NK-92 treated with Interleukin-12 subunit alpha and Interleukin-12 subunit beta, amount 100 ng/mL, for 24 hours (cell line): ENCODE measurements around the gene CNPY1.

Experiments
- DNase-seq: peaks from one replicate; lab custom pipeline; 2025; lab: John Stamatoyannopoulos, UW

The CNPY1 gene

DNA sequence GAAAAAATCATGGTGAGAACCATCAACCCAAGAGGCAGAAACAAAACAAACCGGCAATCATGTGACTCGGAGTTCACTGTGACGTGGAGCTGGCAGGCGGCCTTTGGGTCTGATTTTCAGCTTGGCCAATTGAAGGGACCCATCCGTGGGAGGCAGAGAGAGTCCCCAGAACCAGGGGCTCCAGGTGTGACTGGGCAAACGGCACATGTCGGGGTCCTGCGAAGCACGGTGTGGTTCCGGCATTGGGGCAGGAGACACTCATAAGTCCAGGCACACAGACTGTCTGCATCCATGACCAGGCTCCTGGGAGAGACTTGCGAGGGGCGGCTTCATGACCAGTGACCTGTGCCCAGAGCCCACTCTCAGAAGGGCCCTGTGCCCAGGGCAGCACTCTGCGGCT is 12.6 kb upstream of the CNPY1 start:
- no peak for DNase-seq

DNA sequence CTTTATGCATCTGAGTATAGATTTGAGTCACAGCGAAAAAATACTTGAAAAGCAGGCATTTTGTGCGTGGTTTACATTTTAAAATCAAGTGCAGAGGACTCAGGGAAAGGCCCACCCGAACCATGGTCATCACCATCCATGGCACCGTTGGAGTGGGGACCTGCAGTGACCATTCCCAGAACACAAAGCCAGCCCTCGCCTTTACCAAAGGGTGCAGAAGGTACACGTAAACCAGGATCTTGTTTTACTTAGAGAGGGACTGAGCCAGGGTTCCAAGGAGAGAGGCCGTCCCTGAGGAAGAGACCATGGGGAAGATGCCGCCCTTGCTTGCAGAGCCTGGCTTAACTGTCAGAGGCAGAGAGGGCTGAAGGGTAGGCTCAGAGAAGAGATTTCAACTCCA is 12.0 kb upstream of the CNPY1 start:
- no peak for DNase-seq

- DNase-seq = no peak
Observed at GRCh38 chr7:155557778-155558177, 11.4 kb upstream of the CNPY1 start.

DNA sequence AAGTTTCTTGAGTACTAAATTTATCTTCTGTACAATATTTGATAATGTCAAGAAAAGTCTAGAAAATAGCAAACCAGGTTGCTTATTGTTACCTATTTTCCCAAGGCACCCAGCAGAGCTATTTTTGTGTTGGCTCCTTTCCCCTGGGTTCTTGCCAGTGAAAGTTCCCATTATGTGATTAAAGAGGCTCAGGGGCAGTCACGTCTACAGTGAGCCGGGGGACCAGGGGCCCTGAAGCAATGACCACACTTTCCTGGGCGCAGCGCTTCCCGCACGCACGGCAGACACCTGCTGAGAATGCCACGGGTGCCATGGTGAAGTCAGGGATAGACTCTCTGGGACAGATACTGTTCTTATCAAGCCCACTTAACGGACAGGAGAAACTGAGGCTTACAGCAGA is 10.4 kb upstream of the CNPY1 start:
- no peak for DNase-seq

DNA sequence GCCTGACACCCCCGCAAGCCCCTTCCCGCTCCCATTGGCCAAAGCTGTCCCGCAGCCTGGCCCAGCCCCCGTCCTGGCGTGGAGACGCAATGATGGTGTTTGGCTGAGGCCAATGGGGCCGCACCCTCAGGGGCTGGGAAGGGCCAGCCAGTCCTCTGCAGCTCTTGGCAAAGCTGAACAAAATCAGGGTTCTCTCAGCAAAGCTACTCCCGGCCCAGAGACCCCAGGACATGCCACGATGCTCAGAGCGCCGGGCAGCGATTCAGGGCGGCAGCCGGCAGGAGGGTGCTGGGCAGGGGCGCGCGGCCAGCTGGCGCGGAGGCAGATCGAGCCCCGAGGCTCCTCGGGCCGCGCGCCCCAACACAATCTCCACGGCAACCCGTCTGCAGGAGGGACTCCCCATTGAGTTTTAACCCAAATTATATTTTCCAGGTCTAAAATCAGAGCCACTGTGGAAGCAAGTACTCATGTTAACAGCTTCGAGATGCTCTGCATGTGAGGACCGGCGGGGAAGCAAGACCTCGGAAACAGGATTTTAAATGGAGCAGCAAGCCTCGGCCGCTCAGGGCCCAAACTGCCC is 8.8 kb upstream of the CNPY1 start:
- DNase-seq = no peak

DNA sequence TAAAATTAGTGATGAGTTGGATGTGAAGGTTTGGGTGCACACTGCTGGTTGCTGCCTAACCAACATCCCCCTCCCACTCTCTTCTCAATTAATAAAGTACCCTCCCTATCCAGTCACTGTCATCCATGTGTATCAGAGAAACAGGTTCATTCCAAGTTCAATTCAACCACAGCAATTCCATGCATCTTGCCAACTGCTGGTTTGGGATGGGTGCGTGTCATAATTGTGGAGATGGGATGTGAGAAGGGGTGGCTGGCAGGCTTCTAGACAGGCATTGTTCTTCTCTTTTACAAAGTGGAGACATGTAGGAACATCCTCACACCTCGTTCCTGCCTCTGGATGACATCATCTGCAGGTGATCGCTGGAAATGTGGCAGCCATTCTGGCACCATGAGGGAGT is 7.5 kb upstream of the CNPY1 start:
- no peak for DNase-seq

DNA sequence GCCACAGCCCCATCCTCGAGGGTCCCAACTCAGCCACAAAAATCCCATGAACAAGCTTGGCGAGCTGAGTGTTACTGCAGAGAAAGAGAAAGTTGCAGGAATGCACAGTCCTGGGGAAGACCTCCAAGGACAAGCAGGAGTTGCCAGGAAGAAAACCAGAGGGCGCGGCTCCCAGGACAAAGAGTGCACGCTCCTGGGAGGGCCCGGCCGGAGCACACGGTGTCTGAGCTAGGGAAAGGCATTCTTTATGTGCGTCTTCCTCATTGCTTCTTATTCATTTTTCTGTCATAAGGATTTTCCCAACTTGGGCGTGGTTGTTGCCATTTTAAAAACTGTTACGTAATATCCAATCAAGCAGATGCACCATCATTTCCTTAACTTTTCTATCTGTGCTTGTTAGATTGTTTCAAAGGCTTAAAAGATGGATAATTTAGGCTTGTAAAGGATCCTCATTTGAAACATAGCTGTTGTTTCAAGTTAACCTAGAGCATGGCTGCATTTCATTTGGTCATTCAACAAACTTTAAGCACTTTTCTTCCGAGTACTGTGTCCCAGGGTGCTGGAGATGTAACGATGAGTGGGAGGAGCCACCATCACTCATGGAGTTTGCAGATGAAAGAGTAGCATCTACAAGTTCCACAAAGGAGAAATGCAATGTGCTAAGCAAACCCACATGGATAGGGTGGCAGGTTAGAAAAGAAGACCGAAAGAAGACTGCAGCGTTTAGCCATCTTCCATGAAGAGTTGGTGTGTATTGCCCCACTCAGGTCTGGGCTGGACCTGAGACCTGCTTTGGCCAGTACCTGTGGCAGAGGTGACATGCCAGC is 5.6 kb upstream of the CNPY1 start:
- no peak for DNase-seq

DNA sequence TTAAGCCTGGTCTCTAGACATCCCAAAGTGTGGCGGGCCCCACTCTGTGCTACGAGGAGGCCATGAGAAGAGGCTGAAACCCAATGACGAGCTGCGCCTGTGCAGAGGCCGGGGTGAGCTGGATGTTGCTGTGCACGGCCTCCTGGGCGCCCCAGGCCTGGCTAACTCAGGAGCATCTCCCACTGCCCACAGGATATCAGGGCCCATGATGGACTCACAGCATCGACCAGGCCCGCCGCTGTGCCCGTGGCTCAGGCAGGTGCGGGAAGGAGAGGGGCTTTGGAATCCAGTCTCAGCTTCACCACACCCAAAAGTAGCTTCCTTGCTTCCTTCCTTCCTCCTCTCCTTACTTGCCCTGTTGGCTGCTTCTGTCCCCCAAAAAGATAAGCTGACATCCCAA is 4.6 kb upstream of the CNPY1 start:
- DNase-seq = no peak

- DNase-seq = no peak
Observed at GRCh38 chr7:155549226-155549625, 2.9 kb upstream of the CNPY1 start.

GRCh38 chr7:155547161-155547791 is 917 bp upstream of the CNPY1 start:
- DNase-seq = no peak

DNA sequence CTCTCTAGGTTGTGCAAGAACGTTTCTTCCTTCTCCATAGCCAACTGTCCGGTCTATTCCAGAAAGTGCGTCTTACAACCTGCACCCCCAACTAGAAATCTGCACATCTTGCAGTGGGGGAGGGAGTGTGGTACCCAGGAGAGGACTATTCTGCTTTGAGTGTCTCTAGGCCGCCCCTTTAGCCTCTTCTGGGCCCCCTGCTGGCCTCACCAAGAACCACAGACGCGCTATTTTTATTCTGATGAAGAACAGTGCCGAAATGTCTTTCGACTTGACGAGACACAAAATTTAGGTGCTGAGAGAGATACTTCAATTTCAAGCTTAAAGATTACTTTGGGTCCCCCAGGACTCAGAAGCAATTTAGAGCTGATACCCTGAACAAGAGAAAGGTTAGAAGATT is 1.0 kb downstream of the CNPY1 start:
- no peak for DNase-seq

DNA sequence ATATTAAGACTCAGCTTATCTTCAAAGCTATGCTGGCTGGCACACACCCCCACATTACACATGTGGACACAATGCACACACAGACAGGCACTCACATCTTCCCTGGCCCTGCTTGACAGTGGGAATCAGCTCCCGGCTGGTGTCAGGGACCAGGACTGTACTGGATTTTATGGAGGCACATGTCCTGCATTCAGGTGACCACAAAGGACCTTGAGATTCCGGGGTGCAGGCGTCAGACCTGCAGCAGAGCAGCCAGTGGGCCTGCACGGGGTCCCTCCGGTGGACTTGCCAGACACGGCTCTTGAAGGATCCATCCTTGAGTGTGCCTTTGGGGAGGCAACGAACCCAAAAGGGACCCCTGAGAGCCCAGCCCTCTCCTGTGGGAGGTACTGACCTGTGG is 1.9 kb downstream of the CNPY1 start:
- DNase-seq = no peak

DNA sequence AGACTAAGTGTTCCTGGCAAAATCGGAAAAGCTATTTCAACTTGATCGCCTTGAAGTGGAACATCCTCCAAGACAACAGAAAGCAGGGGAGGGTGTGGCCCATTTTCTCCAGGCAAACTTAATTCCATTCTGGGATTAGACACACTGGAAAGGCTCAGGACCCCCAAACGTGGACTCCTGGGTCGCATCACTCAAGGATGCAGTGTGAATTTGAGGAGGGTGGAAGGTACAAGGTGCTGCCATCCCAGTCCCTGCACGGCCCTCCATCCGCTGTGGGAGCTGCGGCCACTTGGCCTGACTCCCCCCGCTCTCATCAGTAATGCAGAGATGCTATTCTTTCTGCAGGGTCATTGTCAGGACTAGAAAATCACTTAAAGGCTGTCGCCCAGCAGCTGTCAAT is 2.4 kb downstream of the CNPY1 start:
- no peak for DNase-seq

DNA sequence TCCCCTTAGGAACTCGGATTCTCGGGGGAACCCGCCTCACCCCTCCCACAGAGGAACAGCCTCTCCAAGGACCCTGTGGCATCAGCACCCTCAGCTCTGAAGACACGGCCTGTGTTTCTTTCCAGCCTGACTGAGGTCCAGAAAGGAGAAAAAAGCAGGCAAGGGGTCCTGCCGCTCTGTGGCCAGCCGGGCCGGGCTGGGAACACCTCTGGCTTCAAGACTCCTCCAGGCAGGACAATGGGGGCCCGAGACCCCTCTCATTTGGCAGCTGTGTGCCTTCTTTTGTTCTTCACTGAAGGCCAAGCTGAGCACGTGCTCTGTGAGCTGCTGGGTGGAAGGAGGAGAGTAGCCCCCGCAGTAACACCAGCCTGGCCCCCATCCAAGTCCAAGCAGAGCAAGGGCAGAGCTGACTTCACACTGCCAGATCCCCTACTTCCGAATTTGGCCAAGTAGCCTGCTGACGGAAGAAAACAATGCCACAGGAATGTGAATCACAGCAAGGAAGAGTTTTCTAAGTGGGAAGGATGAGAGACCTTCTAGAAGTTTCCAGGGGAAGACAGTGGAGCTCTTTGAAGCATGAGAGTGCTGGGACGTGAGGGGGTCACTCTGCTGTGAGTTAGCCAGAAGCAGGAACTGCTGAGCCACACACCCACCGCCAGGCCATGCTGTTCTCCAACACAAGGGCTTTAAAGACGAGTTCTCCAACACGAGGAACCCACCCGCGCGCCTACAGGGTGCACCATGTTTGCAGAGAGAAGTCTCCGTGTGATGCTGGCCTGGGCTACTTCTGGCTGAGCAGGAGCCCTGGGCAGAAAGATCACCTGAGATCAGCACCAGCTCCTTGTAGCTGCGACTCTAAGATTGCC is 3.1 kb downstream of the CNPY1 start:
- no peak for DNase-seq

DNA sequence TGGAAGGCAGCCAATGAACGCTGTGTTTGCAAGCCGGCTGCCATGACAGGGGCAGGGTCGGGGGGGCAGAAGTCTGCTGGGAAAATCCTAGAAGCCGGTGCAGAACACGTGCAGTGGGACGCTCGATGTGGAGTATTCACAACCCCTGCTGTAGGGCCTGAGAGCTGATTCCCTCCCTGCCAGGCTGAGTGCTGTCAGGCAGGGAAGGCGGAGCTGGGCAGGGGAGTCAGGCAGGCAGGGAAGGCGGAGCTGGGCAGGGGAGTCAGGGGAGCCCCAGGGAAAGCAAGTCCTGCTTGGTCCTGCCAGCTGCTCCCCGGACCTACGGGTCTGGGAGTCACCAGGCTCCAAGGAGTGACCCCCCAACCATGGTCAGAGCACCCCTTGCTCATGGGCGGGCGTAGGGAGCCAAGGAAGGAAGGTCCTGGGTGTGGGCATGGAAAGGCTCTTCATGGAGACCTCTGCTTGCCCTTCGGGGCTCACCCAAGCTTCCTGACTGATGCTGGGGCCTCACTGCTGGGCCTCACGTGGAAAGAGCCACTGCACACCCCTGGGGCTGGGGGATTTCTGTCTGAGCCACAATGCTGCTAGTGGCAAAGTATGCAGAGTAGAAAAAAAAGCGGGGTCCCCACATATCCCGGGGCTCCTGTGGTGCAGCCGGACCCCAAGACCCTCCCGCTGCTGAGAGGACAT is 4.2 kb downstream of the CNPY1 start:
- no peak for DNase-seq

- DNase-seq = no peak
Observed at GRCh38 chr7:155540553-155540952, 5.8 kb downstream of the CNPY1 start.

GRCh38 chr7:155538293-155538692 is 8.1 kb downstream of the CNPY1 start:
- no peak for DNase-seq

DNA sequence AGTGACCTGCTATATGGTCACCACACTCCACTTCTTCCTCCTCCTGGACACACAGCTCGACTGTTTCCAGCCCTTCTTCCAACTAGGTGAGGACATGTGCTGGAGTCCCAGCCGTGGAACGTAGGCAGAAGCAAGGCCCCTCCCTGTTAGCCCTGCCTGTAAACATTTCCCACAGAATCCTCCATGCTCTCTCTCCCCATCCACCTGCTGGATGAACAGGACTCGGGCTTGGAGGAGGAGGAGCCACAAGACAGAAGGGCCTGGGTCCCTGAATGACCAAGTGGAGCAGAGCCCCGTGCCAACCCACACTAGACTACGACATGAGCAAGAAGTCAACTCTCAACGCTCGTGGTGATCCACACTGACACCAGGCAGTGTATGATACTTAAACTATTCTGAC is 9.9 kb downstream of the CNPY1 start:
- no peak for DNase-seq

- DNase-seq = no peak
Observed at GRCh38 chr7:155534691-155535090, 11.7 kb downstream of the CNPY1 start.

DNA sequence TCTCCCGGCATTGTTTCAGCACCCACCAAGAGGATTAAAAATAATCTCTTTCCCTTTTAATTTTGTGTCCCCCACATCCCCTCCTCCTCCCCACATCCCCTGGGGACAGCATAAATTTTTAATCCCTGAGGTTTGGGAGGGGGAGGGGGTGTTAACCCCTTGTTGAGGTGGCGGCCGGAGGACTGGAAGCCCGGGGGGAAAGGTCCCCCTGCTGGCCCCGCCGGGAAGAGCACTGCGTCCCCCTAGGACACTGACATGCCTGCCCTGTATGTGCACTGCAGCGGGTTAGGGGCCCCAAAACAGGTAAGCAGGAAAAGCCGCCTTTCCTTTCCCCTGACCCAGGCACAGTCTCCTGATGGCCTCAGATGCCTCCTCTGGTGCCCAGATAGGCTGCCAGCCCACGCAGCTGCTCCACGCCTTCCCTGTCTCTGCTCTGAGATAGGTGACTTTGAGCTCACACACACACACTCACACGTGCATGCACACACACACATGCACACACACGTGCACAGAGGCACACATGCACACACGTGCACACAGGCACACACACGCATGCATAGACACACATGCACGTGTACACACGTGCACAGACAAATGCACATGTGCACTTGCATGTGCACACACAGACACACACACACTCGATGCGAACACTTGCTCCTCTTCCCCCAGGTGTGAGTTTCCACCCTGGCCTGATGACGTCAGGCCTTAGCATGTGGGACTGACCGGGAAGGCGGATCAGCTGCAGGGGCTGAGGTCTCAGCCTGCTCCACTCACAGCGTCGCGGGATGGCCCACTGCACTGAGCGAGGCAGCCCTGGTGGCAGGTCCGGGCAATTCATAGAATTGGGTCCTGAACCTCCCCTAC is 12.3 kb downstream of the CNPY1 start:
- DNase-seq = no peak
